Subcutaneous abdominal adipose tissue (tissue), 5 donors: ENCODE results near the gene TRNT1.

Source experiments
- H3K27ac ChIP-seq: one replicate; pipeline ENCODE4 v1.7.0; 2013; ENCODE audit warnings: low read depth, mild to moderate bottlenecking, inconsistent platforms, low read length, moderate library complexity
- H3K27me3 ChIP-seq, 5 donors: one replicate each; pipeline ENCODE4 v1.7.0; 2013; ENCODE audit warnings: low read length in 5 of 5, inconsistent platforms in 1 of 5; ENCODE audit not compliant: control insufficient read depth in 5 of 5, insufficient read depth in 4 of 5
- H3K36me3 ChIP-seq, 5 donors: one replicate each; pipeline ENCODE4 v1.7.0; 2013; ENCODE audit warnings: low read length in 5 of 5; ENCODE audit not compliant: control insufficient read depth in 5 of 5, insufficient read depth in 5 of 5
- H3K4me1 ChIP-seq, 5 donors: one replicate each; pipeline ENCODE4 v1.7.0; 2013; ENCODE audit warnings: low read length in 5 of 5, mild to moderate bottlenecking in 3 of 5, moderate library complexity in 1 of 5; ENCODE audit not compliant: control insufficient read depth in 5 of 5, insufficient read depth in 5 of 5
- H3K4me3 ChIP-seq, 5 donors: one replicate each; pipeline ENCODE4 v1.7.0; 2013; ENCODE audit warnings: low read length in 5 of 5, low read depth in 1 of 5
- H3K9ac ChIP-seq, 5 donors: one replicate each; pipeline ENCODE4 v1.7.0; 2013; ENCODE audit warnings: low read length in 5 of 5, mild to moderate bottlenecking in 4 of 5, moderate library complexity in 3 of 5
- H3K9me3 ChIP-seq, 5 donors: one replicate each; pipeline ENCODE4 v1.7.0; 2013; ENCODE audit warnings: low read length in 5 of 5; ENCODE audit not compliant: control insufficient read depth in 5 of 5
- donor health status: healthy.
- donor health status: healthy.
- donor health status: healthy.
- donor health status: healthy.
- donor health status: healthy.

TRNT1 gene

DNA sequence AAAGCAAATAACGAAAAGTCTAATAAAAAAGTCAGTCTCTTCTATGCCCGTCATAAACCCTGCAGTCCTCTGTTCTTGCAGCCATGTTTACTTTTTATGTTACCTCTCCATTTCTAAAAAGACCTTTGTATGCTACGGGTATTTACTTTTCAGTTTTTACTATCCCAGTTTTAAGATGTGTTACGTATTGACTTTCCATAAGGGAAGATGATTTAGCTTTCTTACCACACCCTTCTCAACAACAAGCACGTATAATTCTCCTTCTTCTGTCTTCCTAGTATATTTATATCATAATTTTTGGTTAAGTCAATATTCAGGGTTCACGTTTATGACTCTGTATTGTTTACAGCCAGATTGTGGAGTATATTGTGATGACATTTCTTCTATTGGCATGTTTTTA is 10.8 kb downstream of the TRNT1 start:
- peaks cover 21 to 47% (median 27%) of the 10 kb centered on the region in 5 donors for H3K36me3 ChIP-seq
- H3K9me3 ChIP-seq = no peaks in the 10 kb centered on the region
- H3K9ac ChIP-seq = no peak overlapping the region
- H3K27ac ChIP-seq = no peak overlapping the region
- no peaks in the 10 kb centered on the region for H3K27me3 ChIP-seq
- H3K4me3 ChIP-seq = no peak overlapping the region
- H3K4me1 ChIP-seq = no peaks in the 10 kb centered on the region

DNA sequence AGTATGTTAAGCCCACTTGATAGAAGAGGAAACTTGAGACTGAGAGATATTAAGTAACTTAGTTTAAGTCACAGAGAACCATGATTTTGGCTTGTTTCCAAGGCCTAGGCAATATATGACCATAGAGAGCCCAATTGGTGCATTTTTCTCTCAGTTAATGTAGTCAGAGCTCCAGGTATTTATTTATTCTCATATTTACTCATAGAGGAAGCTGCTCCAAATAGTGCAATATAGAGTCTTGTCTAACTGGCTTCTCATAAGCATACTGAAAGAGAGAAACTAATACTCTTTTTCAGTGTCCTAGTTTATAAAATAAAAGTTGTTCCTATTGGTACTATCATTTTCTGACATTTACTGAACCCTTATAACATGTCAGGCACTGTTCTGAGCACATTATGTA is 15.2 kb downstream of the TRNT1 start:
- H3K9ac ChIP-seq = no peak overlapping the region
- H3K9me3 ChIP-seq = no peaks in the 10 kb centered on the region
- H3K4me3 ChIP-seq = no peak overlapping the region
- H3K36me3 ChIP-seq = peaks cover 45 to 75% (median 61%) of the 10 kb centered on the region in 5 donors
- H3K27ac ChIP-seq = no peak overlapping the region
- no peaks in the 10 kb centered on the region for H3K27me3 ChIP-seq
- H3K4me1 ChIP-seq = no peaks in the 10 kb centered on the region

DNA sequence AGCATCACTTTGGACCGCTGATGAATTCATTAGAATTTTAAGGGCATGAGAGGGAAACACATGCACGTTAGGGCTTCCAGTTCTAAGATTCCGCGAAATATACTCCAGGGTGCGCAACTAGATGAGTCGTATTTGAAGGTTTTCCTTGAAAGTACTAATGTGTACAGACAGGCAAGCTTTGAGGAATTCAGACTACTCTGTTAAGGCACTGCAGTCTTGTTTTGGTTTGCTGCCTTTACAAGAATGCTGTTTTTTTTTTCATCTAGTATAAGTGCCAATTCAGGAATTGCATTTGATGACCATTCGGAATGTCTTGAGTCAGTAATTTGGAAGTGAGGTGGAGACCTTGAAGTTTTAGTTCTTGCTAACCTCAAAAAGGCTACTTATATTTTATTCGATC is 19.1 kb downstream of the TRNT1 start:
- Histone ChIP-seq H3K9ac (no peak overlapping the region), H3K27me3 (no peaks in the 10 kb centered on the region), H3K27ac (no peak overlapping the region), H3K4me1 (no peaks in the 10 kb centered on the region), H3K36me3 (peaks cover 64 to 88% (median 77%) of the 10 kb centered on the region in 5 donors), H3K4me3 (no peak overlapping the region), H3K9me3 (no peaks in the 10 kb centered on the region)

DNA sequence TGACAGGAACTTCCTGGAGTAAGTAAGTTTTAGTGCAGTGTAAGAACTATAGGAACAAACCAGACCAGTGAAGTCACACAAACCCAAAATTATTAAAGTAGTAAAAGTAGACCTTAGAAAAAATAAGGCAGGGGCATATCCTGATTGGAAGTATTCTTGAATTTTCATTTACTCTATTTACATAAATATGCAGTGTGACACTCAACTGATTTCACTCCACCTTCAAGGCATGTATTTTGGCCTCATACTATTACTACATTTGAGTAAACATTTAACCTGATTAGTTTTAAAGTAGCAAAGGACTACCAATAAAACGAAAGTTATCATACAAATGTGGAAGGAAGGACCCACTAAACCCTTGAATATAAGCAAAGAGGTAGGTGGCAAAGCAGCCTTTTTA is 22.8 kb downstream of the TRNT1 start:
- Histone ChIP-seq H3K4me1 (no peaks in the 10 kb centered on the region), H3K4me3 (no peak overlapping the region), H3K36me3 (peaks cover 75 to 92% (median 86%) of the 10 kb centered on the region in 5 donors), H3K27ac (no peak overlapping the region), H3K9me3 (no peaks in the 10 kb centered on the region), H3K27me3 (no peaks in the 10 kb centered on the region), H3K9ac (no peak overlapping the region)

DNA sequence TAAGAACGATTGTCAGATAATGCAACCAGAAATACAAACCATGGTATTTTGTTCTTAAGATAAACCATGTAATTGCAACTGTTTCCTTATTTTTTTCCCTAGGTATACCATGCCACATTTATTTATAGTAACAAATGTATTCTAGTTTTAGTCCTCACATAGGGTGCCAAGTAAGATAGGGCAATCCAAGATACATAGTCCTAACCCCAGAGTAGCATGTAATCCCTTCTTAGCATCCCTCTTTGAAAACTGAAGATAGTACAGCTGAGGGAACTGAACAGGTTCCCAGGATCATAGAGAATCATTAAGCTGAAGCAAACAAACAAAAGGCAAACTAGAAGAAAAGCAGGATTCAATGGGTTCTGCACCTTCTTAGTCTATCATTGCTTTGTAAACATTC is 24.8 kb downstream of the TRNT1 start:
- no peaks in the 10 kb centered on the region for H3K9me3 ChIP-seq
- no peak overlapping the region for H3K27ac ChIP-seq
- peaks cover 0 to 9% (median 6%) of the 10 kb centered on the region in 5 donors for H3K4me1 ChIP-seq
- H3K36me3 ChIP-seq = peaks cover 74 to 93% (median 83%) of the 10 kb centered on the region in 5 donors
- no peak overlapping the region for H3K4me3 ChIP-seq
- H3K27me3 ChIP-seq = no peaks in the 10 kb centered on the region
- no peak overlapping the region for H3K9ac ChIP-seq

DNA sequence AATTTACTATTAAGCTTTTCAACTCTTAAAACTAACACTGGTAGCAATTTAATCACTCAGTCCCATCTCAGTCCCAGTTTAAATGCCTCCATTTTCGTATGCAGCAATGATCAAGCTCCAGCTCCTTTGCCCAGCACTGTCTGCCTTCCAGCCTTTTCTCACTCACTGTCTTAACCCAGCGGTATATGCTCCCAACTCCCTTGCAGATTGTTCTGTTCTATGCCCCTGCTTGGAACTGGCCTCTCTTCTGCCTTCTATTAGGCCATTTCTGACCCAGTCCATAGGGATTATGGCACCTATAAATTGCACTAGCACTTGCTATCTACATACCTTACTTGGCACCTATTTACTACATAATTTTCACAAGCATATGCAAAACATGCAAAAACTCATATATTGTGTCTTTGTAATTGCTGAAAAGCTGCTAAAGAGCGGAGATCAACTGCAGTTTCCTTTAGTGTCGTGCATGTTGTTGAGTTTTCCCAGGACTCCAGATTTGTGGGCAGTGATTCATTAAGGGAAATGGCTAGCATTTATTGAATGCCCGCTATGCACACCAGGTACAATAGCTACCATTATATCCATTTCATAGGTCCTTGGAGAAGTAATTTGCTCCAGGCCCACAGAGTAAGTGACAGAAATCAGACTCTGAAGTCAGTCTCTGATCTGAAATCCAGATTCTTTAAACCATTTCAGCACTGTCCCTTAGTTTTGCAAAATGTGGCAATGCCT is 28.3 kb downstream of the TRNT1 start:
- Histone ChIP-seq H3K9me3 (no peaks in the 10 kb centered on the region), H3K4me3 (no peak overlapping the region), H3K36me3 (peaks cover 70 to 81% (median 79%) of the 10 kb centered on the region in 5 donors), H3K27ac (no peak overlapping the region), H3K4me1 (peaks cover 0 to 9% (median 6%) of the 10 kb centered on the region in 5 donors), H3K9ac (no peak overlapping the region), H3K27me3 (no peaks in the 10 kb centered on the region)

DNA sequence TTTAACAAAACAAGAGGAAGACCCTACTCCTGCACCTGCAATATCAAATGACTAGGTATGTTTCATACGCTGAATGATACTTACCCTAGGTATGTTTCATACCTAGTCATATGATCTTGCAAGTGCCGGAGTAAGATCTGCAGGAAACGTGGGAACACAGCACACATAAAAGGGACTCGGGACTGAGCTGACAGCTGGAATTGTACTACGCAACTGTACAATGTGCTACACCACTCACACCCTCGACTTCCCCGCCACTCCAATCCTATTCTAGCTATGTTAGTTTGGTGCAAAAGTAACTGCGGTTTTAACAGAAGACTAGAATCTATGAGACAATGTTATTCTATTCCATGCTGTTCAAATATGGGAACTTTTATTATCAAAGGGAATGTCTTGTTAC is 30.7 kb downstream of the TRNT1 start:
- H3K36me3 ChIP-seq = peaks cover 58 to 77% (median 74%) of the 10 kb centered on the region in 5 donors
- no peaks in the 10 kb centered on the region for H3K9me3 ChIP-seq
- no peak overlapping the region for H3K9ac ChIP-seq
- H3K4me3 ChIP-seq = no peak overlapping the region
- peaks cover 0 to 9% (median 6%) of the 10 kb centered on the region in 5 donors for H3K4me1 ChIP-seq
- H3K27ac ChIP-seq = no peak overlapping the region
- no peaks in the 10 kb centered on the region for H3K27me3 ChIP-seq

DNA sequence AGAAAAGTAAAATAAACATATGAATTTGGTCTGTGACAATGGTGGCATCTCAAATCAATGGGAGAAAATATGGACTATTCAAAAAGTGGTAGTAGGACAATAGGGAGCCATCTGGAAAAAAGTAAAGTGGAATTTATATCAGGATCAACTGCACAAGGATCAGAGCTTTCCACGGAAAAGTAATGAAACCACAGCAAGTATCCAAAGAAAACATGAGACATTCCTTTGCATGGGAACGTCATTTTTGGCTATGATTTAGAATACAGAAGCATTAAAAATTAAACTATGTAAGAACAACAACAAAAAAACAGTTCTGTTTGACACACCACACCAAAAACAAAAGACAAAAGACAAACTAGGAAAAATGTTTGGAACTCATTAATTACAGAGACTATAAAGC is 34.1 kb downstream of the TRNT1 start:
- Histone ChIP-seq H3K9me3 (no peaks in the 10 kb centered on the region), H3K36me3 (peaks cover 59 to 83% (median 74%) of the 10 kb centered on the region in 5 donors), H3K27me3 (no peaks in the 10 kb centered on the region), H3K27ac (no peak overlapping the region), H3K4me1 (no peaks in the 10 kb centered on the region), H3K9ac (no peak overlapping the region), H3K4me3 (no peak overlapping the region)

DNA sequence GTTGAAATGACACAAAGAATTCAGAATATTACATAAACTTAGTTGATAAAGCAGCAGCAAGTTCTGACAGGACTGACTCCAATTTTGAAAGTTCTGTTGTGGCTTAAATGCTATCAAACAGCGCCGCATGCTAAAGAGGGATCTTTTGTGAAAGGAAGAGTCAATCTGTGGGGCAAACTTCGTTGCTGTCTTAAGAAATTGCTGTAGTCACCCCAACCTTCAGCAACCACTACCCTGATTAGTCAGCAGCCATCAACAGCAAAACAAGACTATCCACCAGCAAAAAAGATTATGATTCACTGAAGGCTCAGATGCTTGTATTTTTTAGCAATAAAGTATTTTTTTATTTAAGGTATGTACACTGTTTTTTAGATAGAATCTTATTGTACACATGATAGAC is 38.5 kb downstream of the TRNT1 start:
- Histone ChIP-seq H3K4me3 (no peak overlapping the region), H3K9ac (no peak overlapping the region), H3K4me1 (no peaks in the 10 kb centered on the region), H3K27ac (no peak overlapping the region), H3K9me3 (no peaks in the 10 kb centered on the region), H3K36me3 (peaks cover 50 to 88% (median 81%) of the 10 kb centered on the region in 5 donors), H3K27me3 (no peaks in the 10 kb centered on the region)

DNA sequence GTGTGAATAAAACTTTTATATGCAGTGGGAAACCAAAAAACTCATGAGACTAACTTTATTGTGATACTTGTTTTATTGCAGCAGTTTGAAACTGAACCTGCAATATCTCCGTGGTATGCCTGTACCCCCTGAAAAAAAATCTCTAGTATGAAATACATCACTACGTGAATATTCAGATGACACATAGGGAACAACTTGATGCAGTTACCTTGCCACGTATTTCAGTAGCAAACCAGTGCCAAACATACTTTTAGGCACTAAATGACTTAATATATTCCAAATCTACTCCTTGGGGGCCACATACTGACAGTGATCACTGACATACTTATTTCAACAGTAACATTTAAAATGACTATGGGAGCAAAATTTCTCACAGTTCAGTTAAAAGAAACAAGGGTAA is 38.9 kb downstream of the TRNT1 start:
- Histone ChIP-seq H3K9me3 (no peaks in the 10 kb centered on the region), H3K4me1 (no peaks in the 10 kb centered on the region), H3K27ac (no peak overlapping the region), H3K36me3 (peaks cover 55 to 88% (median 83%) of the 10 kb centered on the region in 5 donors), H3K9ac (no peak overlapping the region), H3K27me3 (no peaks in the 10 kb centered on the region), H3K4me3 (no peak overlapping the region)
